ENCODE measurements around the gene AP3S2.
"Not testable (repeated sequence)": the region's sequence is repeated elsewhere in the genome, so short reads cannot be mapped to it uniquely, and the experiment has no call there.

The AP3S2 gene

DNA sequence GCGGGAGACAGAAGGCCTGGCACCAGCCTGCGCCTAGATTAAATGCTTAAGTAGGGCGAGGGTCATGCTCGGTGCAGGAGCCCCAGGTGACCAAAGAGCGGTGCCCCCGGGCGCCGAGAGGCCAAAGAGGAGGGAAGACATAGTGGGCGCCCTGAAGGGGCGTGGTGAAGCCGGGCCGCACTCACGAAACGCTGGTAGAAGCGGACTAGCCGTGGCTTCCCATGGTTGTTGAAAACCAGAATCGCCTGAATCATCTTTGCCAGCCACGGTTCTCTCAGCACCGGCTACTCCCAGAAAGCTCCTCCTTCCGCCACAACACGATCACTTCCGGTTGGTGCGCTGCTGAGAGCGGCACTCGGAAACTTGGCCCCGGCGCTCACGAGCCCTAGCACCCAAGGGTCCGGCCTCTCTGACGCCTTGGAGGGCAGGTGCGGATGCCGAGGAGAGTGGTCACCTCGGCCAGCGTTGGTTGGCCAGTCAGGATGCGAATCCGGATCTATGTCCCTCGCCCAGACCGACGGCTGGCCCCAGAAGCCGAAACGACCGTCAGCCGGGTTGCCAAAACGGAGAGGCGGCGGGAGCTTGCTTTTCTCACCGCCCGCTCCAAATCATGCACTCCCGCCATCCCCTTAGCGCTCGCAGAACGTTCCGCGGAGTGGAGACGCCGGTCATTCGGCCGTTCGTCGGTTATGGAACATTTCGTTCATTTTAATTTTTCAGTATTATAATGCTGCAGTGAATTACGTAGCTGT is at the start of gene AP3S2:
AP3S2 (minus strand) TSS at position 299 of the 752 bp plus-strand sequence; CDS start at position 254, 45 bp downstream.
- DNase-seq: no peak

DNA sequence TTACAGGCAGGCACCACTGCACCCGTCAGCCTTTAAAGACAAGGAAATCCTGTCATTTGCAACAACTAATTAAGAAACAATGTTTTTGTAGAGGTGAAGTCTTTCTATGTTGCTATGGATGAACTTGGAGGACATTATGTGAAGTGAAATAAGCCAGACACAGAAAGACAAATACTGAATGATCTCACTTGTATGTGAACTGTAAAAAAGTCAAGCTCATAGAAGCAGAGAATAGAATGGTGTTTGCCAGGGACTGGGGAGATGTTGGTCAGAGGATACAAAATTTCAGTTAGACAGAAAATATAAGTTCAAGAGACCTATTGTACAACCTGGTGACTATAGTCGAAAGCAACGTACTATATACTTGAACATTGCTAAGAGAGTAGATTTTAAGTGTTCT is 46.1 kb upstream of the AP3S2 start:
- DNase-seq: no peak

DNA sequence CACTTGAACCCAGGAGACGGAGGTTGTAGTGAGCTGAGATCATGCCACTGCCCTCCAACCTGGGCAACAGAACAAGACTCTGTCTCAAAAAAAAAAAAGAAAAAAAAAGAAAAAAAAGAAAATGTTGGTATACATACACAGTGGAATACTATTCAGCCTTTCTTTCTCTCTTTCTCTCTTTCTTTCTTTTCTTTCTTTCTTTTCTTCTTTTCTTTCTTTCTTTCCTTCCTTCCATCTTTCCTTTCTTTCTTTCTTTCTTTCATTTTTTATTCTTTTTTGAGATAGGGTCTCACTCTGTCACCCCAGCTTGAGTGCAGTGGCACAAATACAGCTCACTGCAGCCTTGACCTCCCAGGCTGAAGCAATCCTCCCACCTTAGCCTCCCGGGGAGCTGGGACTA is 45.6 kb upstream of the AP3S2 start:
- not testable (repeated sequence) for DNase-seq

- DNase-seq: no peak
Measured at GRCh38 chr15:89937365-89938350, 43.9 kb upstream of the AP3S2 start.

- DNase-seq: no peak
Measured at GRCh38 chr15:89936786-89937265, 43.0 kb upstream of the AP3S2 start.

GRCh38 chr15:89936051-89936785 is 42.4 kb upstream of the AP3S2 start:
- no peak for DNase-seq

- no peak for DNase-seq
Measured at GRCh38 chr15:89932880-89933279, 39.1 kb upstream of the AP3S2 start.

DNA sequence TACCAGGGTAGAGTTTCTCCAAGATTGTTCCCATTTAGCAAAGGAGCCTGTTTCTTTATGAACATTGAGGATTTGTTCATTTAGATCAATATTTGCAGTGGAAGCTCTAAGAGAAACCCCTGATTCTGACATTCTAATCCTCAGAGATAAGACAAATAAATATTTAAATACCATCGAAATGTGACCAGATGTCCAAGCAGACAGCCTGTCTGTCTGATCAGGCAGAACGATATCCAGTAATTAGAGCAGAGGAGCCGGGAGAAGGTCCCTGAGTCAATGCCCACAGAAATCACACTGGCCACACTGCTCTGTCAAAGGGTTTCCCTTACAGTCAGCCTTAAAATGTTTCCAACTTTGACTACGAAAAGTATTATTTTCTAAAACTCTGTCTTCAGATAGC is 34.6 kb upstream of the AP3S2 start:
- DNase-seq: no peak

DNA sequence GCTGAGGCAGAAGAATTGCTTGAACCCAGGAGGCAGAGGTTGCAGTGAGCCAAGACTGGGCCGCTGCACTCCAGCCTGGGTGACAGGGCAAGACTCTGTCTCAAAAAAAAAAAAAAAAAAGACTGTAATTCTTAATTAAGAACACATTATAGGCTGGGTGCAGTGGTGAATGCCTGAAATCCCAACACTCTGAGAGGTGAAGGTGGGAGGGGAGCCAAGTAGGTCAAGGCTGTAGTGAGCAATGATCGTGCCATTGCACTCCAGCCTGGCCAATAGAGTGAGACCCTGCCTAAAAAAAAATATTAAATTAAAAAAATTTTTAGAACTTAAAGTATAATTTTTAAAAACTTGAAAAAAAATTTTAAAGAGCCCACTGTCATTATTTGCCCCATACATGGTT is 32.4 kb upstream of the AP3S2 start:
- DNase-seq: no peak

- no peak for DNase-seq
Measured at GRCh38 chr15:89917442-89918101, 23.8 kb upstream of the AP3S2 start.

DNA sequence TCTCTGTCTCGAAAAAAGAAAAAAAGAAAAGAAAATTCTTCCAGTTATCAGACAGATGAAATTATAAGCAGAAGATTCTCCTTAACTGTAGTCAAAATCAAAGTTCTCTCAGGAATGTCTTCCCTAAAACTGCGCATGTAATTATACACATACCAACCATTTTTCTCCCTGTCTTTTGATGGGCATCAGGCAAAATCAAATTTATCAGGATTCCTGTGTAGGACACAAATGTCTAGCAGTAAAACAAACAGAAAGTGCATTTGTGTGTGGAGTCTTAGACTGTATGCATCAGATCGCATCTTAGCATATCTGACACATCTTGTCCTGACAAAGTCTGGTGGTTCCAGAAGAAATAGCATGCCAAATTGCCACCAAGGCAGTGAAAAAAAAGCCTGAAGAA is 22.9 kb upstream of the AP3S2 start:
- no peak for DNase-seq

DNA sequence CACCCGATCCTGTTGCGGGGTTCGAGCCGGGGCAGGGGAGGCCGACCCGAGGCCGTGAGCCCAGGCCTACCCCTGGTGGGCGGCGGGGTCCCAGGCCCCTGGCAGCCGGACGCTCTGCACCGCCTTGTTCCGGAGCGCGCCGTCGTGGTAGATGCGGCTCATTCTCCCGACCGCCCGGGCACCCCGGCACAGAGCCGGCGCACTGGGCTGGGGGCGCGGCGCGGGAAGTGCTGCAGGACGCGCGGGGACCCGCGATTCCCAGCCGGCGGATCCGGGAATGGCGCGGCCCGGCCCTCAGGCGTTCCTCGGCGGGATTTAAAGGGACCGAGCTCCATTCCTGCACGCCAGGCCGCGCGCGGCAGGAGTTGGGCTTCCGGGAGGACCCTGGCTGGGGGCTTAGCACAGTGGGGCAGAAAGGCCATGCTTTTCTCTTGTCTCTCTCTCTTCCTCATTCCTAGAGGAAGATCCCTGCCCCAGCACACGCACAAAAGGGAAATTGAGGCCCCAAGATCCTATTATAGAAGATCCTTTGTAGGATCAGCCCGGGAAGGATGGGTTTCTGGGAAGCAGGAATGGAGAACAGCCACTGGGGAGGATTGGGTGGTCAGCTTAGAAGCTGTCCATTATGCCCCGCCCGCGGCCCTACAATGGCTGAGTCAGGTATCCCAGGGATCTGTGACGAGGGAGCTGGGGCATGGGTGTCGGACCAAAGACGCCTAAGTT is 19.0 kb upstream of the AP3S2 start, which contains the start of gene ARPIN:
ARPIN (minus strand) TSS at position 279 of the 723 bp plus-strand sequence; CDS start at position 162, 117 bp downstream.
- DNase-seq: no peak

DNA sequence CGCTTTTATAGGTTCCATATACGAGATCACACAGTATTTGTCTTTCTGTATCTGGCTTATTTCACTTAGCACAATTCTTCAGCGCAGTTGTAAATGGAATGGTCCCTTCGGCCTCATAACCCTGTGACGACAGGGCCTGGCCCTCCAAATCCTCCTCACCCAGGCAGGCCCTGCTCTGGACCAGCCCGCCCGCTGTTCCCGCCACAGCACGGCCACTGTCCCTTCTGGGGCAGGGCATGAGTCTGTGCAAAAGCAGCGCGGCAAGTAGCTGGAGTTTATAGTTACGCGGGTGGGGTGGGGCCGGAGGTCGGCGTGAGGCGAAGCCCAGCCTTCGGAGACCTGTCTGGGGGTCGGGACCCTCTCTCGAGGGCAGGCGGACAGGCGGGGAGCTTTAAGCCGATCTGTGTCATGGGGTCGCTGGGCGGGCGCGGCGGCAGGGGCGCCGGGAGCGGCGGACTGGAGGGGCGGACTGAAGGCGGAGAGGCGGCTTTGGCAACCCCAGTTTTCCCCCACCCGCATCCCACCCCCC is 18.4 kb upstream of the AP3S2 start:
- no peak for DNase-seq

DNA sequence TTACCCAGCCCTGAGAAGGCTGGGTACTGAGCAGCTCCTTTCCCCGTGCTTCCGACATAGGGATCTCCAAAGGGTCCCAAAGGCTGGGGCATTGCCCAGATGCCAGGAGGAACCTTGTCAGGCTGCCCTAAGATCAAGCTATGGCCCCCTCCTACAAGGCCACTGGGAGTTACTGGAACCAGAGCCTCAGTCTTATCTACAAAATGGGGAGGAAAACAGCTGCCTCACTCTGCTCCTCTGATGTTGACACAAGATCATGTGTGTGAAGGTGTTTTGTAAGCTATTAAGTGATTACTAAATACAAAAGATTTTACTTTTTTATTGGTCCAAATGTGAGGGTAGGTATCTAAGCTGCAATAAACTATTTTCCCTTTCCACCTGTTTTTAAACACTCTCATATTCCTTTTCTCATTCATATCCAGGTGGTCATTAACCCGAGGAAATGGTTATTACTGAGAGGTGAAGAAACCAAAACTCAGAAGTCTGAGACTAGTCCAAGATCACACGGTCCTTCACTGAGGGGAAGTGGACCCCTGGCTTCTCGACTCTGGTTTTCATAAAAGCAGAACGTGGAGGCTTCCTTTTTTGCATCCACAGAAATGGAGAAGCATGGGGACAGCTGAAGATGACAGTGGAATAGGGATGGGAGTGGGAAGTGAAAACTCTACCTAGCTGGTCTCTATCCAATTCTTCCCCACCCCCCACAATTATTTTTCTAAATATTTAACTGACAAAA is 17.3 kb upstream of the AP3S2 start:
- no peak for DNase-seq

DNA sequence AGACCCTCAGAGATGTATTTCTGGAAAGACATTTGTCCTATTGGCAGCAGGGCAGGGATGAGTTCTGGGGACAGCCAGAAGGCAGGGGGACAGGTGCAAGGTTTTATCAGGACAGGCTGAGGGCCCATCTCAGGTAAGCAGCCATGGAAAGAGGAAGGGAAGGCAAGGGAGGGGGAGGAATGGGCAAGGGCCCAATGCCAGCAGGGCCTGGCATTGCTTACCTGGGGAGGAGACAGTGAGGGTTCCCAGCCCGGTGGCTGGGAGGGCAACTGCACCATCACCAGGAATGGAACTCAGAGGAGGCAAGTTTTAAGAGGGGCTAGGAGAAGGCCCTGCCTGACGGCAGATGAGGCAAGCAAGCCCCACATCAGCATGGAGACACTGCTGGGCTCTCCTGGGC is 15.8 kb upstream of the AP3S2 start:
- DNase-seq: no peak

DNA sequence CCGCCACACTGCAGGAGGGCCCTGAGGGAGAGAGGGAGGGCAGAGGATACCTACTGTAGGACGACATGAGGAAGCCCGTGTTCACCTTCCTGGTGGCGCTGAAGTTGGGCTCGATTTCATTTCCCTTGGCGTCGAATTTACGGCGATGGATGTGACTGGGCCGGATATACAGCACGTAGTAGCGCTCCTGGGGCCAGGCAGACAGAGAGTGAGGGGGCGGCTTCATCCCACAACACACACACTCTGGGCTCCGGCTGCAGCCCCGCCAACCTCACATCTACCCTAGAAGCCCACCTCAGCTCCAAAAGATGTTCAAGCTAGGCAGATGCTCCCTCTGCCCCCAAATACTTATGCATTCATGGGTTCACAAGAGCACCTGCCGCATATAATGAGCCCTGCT is 14.4 kb upstream of the AP3S2 start:
- DNase-seq: no peak

DNA sequence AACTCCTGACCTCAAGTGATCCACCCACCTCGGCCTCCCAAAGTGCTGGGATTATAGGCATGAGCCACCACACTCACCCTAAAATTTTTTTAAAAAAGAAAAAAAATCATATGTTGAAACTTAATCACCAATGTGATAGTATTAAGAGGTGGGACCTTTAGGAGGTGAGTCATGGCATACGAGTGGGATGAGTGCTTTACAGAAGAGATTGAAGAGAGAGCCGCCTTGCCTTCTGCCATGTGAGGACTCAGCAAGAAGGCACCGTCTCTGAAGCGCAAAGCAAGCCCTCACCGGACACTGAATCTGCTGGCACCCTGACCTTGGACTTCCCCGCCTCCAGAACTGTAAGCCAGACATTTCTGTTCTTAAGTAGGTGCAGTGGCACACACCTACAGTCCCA is 13.5 kb upstream of the AP3S2 start:
- no peak for DNase-seq

- DNase-seq: no peak
Measured at GRCh38 chr15:89905846-89906378, 12.1 kb upstream of the AP3S2 start.

- no peak for DNase-seq
Measured at GRCh38 chr15:89904519-89904918, 10.7 kb upstream of the AP3S2 start.

- no peak for DNase-seq
Measured at GRCh38 chr15:89903858-89904130, 10.0 kb upstream of the AP3S2 start.

Data from NCI-H1436 treated with DMSO at 0.1 percent for 48 hours (cell line).